GM21717 (cell line): Measurements from ENCODE around the gene EFCAB5.
"Not testable (repeated sequence)": the region's sequence is repeated elsewhere in the genome, so short reads cannot be mapped to it uniquely, and the experiment has no call there.

Source experiments
- ATAC-seq: cut with Tn5 transposase; IDR thresholded peaks from one replicate; pipeline ENCODE4 v1.9.1; 2021; ENCODE audit warnings: mild to moderate bottlenecking, moderate library complexity; ENCODE audit not compliant: unreplicated experiment

Gene EFCAB5

DNA sequence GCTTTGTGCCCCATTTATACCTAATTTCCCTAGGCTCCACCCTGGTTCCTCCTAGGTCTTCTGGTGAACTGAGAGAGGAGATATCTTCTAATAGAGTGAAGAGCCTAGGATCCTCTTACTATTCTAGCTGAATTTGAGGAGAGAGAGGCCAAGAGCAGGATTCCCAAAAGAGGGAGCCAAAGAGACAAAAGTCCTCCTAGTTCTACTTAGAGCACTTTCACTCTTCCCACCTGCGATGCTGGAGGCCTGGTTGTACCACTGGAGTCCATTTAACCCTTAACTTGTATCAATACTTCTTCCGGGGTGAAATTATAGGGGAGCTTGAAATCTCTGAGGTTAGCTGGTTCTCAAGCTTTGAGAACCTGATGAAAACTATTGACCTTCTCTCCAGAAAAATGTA lies 8.1 kb upstream of the EFCAB5 start:
- ATAC-seq = no peak

DNA sequence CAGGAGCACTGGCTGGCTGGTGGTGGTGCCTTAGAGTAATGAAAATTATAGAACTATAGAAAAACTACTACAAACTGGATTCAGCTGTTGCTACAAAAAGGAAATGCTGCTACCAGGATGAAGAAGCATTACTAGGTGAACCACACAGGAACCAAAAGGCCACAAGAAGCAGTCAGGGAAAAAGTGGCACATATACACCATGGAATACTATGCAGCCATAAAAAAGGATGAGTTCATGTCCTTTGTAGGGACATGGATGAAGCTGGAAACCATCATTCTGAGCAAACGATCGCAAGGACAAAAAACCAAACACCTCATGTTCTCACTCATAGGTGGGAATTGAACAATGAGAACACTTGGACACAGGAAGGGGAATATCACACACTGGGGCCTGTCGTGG lies 5.5 kb upstream of the EFCAB5 start:
- ATAC-seq = not testable (repeated sequence)

DNA sequence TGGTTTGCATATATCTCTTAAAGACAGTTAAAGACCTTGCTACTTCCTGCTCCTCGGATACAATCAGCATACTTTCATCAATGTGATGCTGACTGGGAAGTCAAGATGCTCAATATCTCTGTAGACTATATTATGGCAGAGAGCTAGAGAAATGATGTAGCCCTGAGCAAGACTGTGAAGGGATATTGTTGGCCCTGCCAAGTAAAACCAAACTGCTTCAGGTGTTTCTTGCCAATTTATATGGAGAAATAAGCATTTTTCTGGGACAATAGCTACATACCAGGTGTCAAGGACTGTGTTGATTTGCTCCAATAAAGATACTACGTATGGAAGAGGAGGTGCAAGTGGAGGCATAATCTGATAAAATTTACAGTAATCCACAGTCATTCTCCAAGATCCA lies 4.7 kb upstream of the EFCAB5 start:
- ATAC-seq = no peak

DNA sequence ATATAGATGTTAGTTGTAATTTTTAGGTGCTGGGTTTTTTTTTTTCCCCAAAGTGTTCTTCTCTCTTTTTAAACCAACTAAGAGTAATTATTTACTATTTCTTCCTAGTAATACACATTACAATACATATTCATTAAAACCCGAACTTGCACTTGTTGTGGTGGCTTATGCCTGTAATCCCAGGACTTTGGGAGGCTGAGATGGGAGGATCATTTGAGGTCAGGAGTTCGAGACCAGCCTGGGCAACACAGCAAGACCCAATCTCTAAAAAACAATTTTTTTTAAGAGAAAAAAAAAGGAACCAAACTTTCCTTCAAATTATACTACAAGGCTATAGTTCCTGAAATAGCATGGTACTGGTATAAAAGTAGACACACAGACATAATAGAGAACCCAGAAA lies 3.8 kb downstream of the EFCAB5 start:
- no peak for ATAC-seq

DNA sequence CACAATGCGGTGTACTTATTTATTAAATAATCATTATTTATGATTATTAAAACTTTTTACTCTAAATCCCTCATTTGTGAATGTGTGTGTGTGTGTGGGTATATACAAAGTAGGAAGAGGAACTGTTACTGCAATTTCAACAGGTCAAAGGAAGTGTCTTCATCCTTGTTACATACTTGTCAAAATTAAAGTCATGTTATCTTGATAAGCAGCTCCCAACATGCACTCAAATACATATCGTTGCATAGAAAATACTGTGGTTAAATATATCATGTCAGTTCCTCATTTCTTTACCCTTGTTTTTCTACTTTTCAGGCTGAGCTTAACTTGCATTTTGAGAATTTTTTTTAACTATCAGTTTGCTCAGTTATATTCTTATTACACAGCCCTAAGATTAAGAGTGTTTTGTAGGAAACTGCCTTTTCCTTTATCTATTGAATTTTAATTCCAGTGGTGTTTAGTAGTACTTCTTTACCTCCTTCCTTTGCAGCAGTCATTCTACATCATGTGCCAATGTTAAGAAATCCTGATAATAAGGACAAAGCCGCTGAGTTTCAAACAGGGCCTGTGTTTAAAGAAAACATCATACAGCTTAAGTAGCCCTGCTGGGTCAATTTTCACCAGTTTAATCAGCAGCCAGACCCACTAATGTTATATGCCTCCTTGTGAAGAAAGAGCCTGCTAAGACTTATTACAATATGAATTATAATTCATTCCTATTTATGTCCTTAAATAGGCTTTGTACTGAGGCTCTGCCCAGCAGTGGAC lies 7.2 kb downstream of the EFCAB5 start:
- ATAC-seq = no peak

DNA sequence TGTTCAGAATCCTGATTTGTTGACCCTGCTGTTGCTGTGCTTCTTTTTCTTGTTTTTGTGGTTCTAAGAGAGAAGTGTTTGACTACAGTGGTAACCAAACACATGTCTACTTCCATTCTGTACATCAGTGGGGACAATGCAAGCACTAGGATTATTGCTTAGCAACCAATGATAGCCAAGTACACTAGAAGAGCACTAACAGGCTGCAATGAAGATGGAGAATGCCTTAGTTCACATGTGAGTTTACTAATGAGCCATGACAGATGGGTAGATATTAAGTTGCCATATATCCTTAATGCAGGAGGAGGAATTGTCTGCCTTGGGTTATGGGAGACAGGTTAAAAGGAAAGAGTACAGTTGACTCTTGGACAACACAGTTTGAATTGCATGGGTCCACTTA lies 8.3 kb downstream of the EFCAB5 start:
- ATAC-seq = no peak

GRCh38 chr17:29954405-29954804 lies 13.0 kb downstream of the EFCAB5 start:
- ATAC-seq = no peak

DNA sequence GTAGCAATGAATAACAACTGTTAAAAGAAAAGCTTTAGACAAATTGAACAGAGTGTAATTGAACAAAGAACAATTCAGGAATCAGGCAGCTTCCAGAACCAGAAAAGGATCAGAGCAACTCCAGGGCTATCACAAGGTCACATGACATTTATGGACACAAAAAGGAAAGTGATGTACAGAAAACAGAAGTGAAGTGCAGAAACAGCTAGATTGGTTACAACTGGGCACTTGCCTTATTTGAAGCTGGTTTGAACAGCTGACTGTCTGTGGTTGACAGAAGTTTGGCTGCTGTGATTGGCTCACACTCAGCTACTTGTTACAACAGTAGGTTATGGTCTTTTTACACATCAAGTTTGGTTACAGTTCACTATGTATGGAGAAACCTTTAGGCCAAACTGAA lies 14.8 kb downstream of the EFCAB5 start:
- ATAC-seq = no peak

- not testable (repeated sequence) for ATAC-seq
These were observed 16.1 kb downstream of the EFCAB5 start for GRCh38 chr17:29957488-29957887.

GRCh38 chr17:29958947-29959657 lies 17.7 kb downstream of the EFCAB5 start:
- ATAC-seq = no peak

DNA sequence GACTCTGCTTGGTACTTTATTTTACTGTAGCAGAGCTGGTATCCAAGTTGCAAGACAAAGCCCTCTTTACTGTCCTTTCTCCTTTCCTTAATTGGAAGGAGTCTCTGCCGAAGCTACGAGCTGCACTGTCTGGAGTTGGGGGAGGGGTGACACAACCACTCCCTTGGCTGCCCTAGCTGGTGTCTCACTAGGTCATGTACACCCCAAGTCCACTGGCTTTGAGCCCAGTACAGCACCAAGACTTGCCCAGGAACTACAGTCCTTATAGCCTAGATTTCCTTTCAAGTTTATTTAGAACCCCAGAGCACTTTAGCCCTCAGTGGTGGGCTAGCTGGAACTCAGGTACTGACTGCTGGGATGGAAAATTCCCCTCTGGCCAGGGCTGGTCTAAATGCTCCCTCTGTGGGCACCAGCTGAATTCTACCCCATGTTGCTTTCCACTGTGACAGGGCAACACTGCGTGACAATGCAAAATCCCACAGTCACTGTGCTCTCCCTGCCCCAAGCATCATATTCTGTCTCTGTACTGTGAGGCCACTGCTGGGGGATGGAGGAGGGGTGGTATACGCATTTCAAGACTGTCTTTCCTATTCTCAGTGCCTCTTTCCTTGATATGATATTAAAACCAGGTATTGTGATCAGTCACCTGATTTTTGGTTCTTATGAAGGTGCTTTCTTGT lies 18.4 kb downstream of the EFCAB5 start:
- no peak for ATAC-seq

DNA sequence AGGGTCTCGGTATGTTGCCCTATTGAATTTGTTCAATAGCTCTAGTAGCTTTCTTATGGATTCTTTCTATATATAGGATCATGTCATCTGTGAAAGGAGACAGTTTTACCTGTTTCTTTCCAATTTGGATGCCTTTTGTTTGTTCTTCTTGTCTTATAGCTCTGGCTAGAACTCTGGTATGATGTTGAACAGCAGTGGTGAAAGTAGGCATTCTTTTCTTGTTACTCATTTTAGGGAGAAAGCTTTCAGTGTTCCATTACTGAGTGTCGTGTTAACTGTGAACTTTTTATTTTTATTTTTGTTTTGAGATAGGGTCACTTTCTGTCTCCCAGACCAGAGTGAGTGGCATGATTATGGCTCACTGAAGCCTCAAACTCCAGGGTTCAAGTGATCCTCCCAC lies 21.2 kb downstream of the EFCAB5 start:
- no peak for ATAC-seq

DNA sequence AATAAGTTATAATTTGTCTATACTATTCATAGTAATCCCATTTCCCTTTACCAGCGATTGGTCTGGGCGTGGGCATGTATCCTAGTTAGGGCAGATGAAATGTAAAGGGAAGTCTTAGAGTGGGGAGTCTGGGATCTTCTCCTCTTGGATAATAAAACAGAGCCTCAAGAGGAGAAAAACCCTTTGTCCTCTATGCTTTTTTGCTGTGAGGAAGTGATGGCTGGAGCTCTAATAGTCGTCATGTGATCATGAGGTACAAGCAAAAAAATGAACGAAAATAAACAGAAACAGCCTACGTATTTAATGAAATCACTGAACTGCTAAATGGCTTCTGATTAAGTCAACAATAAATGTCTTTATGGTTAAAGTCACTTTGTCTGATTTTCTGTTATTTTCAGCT lies 26.8 kb downstream of the EFCAB5 start:
- ATAC-seq = no peak

GRCh38 chr17:29972277-29972676 lies 30.8 kb downstream of the EFCAB5 start:
- no peak for ATAC-seq

DNA sequence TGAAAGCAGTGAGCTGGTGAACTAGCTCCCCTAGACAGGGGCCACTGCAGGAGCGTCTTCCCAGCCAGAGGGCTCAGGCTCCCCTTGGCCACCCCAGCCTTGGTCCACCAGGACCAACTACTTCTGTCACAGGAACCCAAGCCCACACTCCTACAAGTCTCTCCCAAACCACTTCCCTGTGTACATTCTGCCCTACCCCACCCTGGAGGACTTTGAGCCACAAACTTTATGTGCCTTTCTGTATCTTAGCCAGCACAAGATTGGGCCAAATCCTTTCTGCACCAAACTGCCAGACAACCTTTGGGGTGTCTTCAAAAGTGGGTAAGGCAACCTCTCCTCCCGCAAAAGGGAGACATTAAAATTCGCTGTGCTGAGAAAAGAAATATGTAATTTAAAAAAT lies 31.6 kb downstream of the EFCAB5 start:
- ATAC-seq = no peak

- no peak for ATAC-seq
These were observed 36.4 kb downstream of the EFCAB5 start for GRCh38 chr17:29977836-29978235.

DNA sequence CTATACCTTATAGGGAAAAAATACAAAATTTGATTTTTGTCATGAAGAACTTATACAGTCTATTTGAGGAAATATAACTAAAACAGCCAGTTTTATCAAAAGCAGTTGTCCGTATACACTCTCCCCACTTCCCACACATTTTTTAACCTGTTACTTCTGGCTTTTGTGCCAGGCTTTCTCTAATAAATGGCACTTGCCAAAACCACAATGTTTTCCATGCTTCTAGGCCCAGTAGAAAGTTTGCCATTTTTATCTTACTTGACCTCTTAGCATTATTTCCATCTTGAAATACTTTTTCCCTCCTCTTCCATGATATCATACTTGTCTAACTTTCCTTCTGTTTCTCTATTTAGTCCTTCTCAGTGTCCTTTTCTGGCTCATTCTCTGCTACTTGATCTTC lies 38.8 kb downstream of the EFCAB5 start:
- ATAC-seq = no peak

DNA sequence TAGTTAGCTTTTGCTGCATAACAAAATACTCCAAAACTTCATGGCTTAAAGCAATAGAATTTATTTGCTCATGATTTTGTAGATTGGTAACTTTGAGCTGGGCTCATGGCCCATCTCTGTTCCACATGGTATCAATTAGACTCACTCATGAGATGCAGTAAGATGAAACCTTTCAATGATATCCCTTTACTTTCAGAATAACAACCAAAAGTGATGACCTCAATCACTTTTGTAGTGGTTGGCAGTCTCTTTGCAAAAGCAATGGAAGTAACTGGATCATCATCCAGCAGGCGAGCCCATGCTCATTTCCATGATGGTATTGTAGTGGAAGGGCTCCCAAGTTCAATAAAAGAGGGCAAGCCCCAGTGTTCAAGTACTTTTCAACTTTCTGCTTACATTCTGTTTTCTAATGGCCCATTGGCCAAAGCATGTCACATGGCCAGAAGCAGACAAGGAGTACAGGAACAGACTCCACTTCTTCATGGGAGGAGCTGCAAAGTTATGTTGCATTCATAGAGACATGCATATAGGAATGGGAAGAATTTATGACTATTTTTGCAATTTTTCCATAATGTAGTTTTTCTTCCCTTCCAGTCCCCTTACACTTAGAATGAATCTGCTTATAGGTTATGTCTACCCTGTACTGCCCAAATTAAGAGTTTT lies 41.7 kb downstream of the EFCAB5 start:
- ATAC-seq = no peak

DNA sequence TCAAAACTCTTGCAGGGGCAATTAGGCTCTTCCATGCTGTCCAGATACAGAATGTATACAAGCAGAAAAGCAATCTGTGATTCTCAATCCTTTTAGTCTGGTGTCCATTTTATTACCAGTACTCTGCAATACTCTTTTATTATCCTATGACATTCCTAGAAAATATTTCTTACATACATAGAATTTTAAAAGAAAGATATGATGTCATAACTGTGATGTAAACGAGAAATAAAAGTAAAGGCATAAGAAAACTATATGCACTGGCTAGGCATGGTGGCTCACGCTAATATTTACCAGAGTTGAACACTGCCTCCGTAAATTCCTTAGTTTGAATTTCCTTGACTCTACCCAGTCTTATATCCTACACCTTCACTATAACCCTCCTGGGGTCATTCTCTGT lies 55.0 kb downstream of the EFCAB5 start:
- no peak for ATAC-seq

- no peak for ATAC-seq
These were observed 58.7 kb downstream of the EFCAB5 start for GRCh38 chr17:30000001-30000754.

DNA sequence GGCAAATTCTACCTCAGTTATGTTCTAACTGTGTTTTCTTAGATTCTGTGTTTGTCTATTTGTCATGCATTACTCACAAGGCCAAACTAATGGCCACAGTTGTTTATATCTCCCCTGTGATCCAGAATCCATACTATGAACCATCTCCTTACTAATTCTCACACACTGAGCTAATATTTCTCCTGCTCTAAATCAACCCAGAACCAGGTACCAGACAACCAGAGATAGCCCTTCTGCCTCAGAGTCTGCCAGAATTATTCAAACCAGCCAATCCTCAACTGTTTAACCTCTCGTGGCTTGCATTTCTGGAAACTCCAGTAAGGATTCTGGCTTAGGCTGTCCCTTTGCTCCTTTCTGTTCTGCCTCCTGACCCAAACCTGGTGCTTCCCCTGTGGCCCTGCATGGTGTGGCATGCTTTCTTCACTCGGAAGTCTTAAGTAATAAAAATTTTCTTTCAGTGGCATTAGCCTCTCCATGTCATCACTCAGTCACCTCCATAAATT lies 59.4 kb downstream of the EFCAB5 start:
- ATAC-seq = no peak
